KBM-7 (cell line): ENCODE results near the gene PM20D1.

Source experiments
- DNase-seq: peaks from one replicate; pipeline ENCODE4 v3.0.0-alpha.2; 2015
- in situ Hi-C: fragments of 300-500 bp; cut with MboI; formaldehyde crosslinking; loops from 2 replicates; pipeline ENCODE4 v1.14.3; 2020; ENCODE audit warnings: low sequenced_read_pairs, low pct_unique_long_range_greater_than_20kb, mixed read lengths

The PM20D1 gene

GRCh38 chr1:205810448-205811157 is 39.3 kb downstream of the PM20D1 start:
- in situ Hi-C loops, result no loop called here
- DNase-seq, result peak; percentile 34

GRCh38 chr1:205809942-205810345 is 40.0 kb downstream of the PM20D1 start:
- in situ Hi-C loops, result no loop called here
- no peak for DNase-seq

- DNase-seq, result no peak
- in situ Hi-C loops, result no loop called here
These were observed 40.5 kb downstream of the PM20D1 start for GRCh38 chr1:205809469-205809868.

- in situ Hi-C loops, result no loop called here
- DNase-seq, result peak; percentile 12
These were observed 44.7 kb downstream of the PM20D1 start for GRCh38 chr1:205805082-205805711.

- no peak for DNase-seq
- in situ Hi-C loops, result no loop called here
These were observed 45.3 kb downstream of the PM20D1 start for GRCh38 chr1:205804605-205805004.

GRCh38 chr1:205803986-205804385 is 45.9 kb downstream of the PM20D1 start:
- no peak for DNase-seq
- in situ Hi-C loops, result no loop called here

- in situ Hi-C loops, result no loop called here
- DNase-seq, result no peak
These were observed 47.9 kb downstream of the PM20D1 start for GRCh38 chr1:205802060-205802459.

GRCh38 chr1:205800981-205801703 is 48.8 kb downstream of the PM20D1 start:
- in situ Hi-C loops, result no loop called here
- no peak for DNase-seq

GRCh38 chr1:205800427-205800826 is 49.5 kb downstream of the PM20D1 start:
- no peak for DNase-seq
- in situ Hi-C loops, result no loop called here

- no peak for DNase-seq
- in situ Hi-C loops, result loop anchor here (25.0 kb wide), 2 partner anchors 164 to 339 kb away; no protein-coding TSS in a partner anchor
These were observed 51.4 kb downstream of the PM20D1 start for GRCh38 chr1:205798577-205798976.

GRCh38 chr1:205797168-205797567 is 52.8 kb downstream of the PM20D1 start:
- in situ Hi-C loops, result loop anchor here (25.0 kb wide), 2 partner anchors 165 to 340 kb away; no protein-coding TSS in a partner anchor

GRCh38 chr1:205794011-205794730 is 55.8 kb downstream of the PM20D1 start:
- DNase-seq, result no peak
- in situ Hi-C loops, result loop anchor here (25.0 kb wide), 2 partner anchors 168 to 343 kb away; no protein-coding TSS in a partner anchor

More at GRCh38 chr1:205797168-205797567, 52.8 kb downstream of the PM20D1 start:
- DNase-seq, result no peak

GRCh38 chr1:205792961-205793673 is 56.8 kb downstream of the PM20D1 start:
- DNase-seq, result no peak
- in situ Hi-C loops, result loop anchor here (25.0 kb wide), 2 partner anchors 169 to 344 kb away; no protein-coding TSS in a partner anchor

GRCh38 chr1:205792481-205792881 is 57.5 kb downstream of the PM20D1 start:
- DNase-seq, result no peak
- in situ Hi-C loops, result loop anchor here (25.0 kb wide), 2 partner anchors 170 to 345 kb away; no protein-coding TSS in a partner anchor

- in situ Hi-C loops, result loop anchor here (25.0 kb wide), 2 partner anchors 171 to 346 kb away; no protein-coding TSS in a partner anchor
- peak; percentile 76 for DNase-seq
These were observed 58.3 kb downstream of the PM20D1 start for GRCh38 chr1:205791568-205792180.

GRCh38 chr1:205787287-205787916 is 62.5 kb downstream of the PM20D1 start:
- in situ Hi-C loops, result loop anchor here (25.0 kb wide), 2 partner anchors 175 to 350 kb away; no protein-coding TSS in a partner anchor
- DNase-seq, result no peak

GRCh38 chr1:205786601-205787000 is 63.3 kb downstream of the PM20D1 start:
- in situ Hi-C loops, result loop anchor here (25.0 kb wide), 2 partner anchors 176 to 351 kb away; no protein-coding TSS in a partner anchor

More at GRCh38 chr1:205786601-205787000, 63.3 kb downstream of the PM20D1 start:
- DNase-seq, result no peak
